ENCODE measurements around the gene PICALM.

PICALM gene

DNA sequence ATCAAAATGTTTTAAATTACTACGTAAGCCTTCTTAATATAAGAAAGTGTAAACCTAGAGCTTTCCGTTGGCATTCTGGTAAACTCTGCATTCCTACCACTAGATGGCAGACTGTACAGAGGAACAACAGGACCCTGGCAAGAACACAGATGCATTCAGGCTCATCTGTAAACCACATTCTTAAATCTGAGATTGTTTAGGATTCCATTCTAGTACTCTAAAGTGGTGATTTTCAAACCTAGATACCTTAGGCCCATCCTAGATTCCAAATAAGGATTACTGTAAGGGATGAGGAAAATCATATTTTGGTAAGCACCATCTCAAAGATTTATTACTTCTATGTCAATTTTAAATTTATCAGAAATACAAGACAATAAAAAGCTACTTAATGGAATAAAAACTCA, 26.9 kb downstream of the PICALM start:
- no peak for TF ChIP-seq GATA3 (IDR thresholded peaks at IDR 0.05; ENCODE audit: low read depth, low read length)
- TF ChIP-seq GATA2 (IDR thresholded peaks at IDR 0.05; ENCODE audit: low read depth, low read length): no peak

DNA sequence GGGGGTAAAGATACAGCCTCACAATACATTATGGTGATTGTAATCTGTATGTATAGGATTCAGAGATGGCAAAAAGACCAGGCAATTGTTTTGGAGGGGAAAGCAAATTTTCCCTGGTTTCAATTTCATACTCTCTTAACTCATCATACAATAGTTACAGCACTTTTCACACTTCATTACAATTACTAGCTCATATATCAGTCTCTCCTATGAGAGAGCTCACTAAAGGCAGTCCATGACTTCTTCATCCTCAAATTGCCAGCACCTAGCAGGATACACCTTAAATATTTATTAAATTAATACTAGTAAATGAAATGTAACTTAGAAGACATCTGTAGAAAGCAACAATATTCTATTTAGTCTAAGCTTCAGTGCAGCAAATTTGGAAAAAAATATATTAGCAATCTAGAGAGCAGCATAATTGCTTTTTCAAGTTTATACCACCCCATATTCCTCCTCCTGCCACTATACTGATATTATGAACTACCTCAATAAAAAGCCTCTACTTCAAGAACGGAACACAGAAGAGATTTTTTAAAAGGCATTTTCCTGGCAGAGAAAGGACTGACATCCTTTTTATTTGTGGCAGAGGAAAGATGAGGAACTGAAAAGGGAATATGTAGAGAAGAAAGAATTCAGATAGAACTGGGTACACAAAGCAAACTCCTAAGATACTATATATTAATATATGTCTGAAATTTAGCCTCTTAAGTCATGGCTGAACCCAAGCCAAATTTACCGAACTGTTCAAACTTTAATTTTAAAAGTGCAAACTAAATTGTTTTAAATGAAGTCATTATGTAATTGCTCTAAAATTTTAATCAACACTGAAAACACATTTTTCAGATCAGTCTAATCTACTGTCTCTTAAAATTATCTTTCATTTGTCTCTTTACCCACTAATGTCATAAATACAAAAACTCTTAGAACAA, 27.7 kb downstream of the PICALM start:
- no peak for TF ChIP-seq GATA2 (IDR thresholded peaks at IDR 0.05; ENCODE audit: low read depth, low read length)
- no peak for TF ChIP-seq GATA3 (IDR thresholded peaks at IDR 0.05; ENCODE audit: low read depth, low read length)

DNA sequence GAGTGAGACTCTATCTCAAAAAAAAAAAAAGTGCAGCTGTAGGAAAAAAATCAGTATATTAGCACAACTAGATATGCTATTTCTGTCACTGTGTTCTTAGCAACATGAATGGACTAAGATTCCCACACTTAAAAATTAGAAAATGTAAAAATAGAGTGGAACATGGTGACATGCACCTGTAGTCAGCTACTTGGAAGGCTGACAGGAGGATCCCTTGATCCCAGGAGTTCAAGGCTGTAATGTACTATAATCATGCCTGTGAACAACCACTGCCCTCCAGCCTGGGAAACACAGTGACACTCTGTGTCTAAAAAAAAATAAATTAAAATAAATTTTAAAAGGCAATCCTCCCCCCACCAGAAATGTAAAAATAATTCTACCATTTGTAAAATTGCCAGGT, 29.8 kb downstream of the PICALM start:
- TF ChIP-seq GATA3 (IDR thresholded peaks at IDR 0.05; ENCODE audit: low read depth, low read length) (no peak), GATA2 (IDR thresholded peaks at IDR 0.05; ENCODE audit: low read depth, low read length) (no peak)

DNA sequence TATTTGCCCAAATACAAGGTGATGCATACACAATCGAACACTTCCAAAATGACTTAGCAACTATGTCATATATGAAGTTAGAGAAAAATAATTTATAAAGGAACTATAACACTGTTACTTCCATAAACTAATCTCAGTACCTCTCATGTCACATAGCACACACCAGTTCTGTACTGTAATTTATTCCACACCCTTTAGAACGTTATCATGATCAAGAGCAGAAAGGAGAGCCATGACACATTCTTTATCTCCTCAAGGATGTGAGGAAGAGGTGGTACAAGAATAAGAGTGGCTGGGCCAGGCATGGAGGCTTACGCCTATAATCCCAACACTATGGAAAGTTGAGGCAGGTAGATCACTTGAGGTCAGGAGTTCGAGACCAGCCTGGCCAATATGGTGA, 31.1 kb downstream of the PICALM start:
- TF ChIP-seq GATA2 (IDR thresholded peaks at IDR 0.05; ENCODE audit: low read depth, low read length): no peak
- no peak for TF ChIP-seq GATA3 (IDR thresholded peaks at IDR 0.05; ENCODE audit: low read depth, low read length)

DNA sequence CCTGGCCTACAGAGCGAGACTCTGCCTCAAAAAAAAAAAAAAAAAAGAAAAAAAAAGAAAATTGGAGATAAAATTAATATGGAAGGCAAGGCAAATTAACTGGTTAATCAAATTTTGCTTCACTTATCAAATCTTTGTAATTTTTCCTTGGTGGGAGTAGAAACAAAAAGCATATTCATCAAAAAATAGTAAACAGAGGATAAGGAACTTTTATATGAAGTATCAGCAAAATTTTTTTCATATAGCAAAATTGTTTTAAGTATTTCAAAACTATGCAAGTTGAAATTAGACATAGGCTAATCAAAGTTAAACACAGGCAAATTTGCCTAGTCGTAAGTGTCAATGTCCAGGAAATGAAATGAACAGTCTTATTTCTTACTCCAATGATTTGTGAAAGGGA, 33.0 kb downstream of the PICALM start:
- TF ChIP-seq GATA2 (IDR thresholded peaks at IDR 0.05; ENCODE audit: low read depth, low read length) (no peak), GATA3 (IDR thresholded peaks at IDR 0.05; ENCODE audit: low read depth, low read length) (no peak)

DNA sequence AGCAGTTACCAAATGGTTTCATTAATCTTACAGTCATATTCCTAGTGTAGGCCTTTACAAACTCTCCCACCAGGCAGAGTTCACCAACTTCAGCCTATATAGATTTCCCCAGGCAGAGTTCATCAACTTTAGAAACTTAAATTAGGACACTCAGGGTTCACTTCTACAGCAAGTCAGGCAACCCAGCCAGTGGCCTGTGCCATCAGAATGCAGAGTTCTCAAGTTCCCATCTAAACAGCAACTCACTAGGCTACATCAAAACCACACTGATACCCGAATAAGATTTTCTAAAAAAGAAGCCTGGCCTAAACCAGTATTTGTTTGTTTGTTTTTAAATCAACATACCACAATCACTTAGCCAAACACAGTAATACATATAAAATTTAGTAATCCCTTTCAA, 33.7 kb downstream of the PICALM start:
- TF ChIP-seq GATA3 (IDR thresholded peaks at IDR 0.05; ENCODE audit: low read depth, low read length) (no peak), GATA2 (IDR thresholded peaks at IDR 0.05; ENCODE audit: low read depth, low read length) (no peak)

DNA sequence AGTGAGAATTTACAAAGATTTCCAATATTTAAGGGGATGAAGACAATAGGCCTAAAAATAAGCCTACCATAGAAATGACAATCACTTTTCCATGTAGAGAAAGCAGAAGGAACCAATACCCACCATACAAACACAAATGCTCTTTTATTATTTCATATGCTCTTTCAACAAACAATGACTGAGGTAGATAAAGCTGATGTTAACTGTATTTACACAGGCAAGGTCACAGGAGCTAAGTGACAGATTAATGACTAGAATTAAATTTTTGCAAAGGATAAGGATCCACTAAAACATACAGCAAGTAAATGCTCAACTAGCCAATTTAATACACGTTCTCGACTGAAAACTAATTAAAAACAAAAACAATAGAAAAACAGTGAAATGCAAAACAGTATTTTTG, 34.2 kb downstream of the PICALM start:
- TF ChIP-seq GATA2 (IDR thresholded peaks at IDR 0.05; ENCODE audit: low read depth, low read length) (no peak), GATA3 (IDR thresholded peaks at IDR 0.05; ENCODE audit: low read depth, low read length) (no peak)

DNA sequence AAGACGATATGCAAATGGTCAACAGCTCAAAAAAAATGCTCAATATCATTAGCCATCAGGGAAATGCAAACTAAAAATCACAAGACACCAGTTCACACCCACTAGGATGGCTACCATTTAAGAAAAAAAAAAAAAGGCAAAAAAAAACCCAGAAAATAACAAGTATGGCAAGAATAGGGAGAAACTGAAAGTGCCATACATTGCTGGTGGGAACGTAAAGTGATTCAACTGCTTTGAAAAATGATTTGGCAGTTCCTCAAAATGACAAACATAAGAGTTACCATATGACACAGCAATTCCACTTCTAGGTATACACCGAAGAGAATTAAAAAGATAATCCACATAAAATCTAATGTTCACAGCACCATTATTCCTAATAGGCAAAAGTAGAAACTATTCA, 47.5 kb downstream of the PICALM start:
- no peak for TF ChIP-seq GATA2 (IDR thresholded peaks at IDR 0.05; ENCODE audit: low read depth, low read length)
- no peak for TF ChIP-seq GATA3 (IDR thresholded peaks at IDR 0.05; ENCODE audit: low read depth, low read length)

DNA sequence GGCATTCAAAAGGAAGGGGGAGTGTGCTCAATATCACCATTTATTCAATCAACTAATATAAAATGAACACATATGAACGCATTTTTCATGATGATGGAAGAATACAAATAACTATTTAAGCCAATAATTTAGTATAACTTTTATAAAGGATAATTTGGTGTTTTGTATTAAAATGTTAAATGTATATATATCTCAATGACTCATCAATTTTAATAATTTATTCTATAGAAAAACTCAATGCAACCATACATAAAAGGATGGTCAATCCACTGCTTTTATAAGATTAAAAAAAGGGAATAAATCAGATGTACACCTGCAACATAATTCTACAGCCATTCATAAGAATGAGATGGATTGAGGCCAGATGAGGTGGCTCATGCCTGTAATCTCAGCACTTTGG, 50.6 kb downstream of the PICALM start:
- no peak for TF ChIP-seq GATA2 (IDR thresholded peaks at IDR 0.05; ENCODE audit: low read depth, low read length)
- no peak for TF ChIP-seq GATA3 (IDR thresholded peaks at IDR 0.05; ENCODE audit: low read depth, low read length)

DNA sequence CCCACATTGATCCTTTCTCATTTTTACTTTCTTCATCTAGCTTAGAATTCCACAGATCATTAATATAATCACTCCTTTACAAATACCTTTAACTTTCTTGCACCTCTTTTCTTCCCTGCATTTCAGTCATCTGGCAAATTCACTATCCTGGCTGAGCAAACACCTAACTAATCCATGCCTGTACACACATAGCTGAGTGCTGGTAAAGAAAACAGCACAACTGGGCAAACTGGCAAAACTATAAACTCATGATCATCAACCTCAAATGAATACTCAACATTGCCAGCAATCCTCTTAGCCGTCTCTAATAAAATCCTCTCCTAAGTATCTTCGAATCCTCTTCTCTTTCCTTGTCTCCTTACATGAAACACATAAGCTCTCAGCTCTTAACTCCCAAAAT, 52.4 kb downstream of the PICALM start:
- TF ChIP-seq GATA2 (IDR thresholded peaks at IDR 0.05; ENCODE audit: low read depth, low read length) (no peak), GATA3 (IDR thresholded peaks at IDR 0.05; ENCODE audit: low read depth, low read length) (no peak)

DNA sequence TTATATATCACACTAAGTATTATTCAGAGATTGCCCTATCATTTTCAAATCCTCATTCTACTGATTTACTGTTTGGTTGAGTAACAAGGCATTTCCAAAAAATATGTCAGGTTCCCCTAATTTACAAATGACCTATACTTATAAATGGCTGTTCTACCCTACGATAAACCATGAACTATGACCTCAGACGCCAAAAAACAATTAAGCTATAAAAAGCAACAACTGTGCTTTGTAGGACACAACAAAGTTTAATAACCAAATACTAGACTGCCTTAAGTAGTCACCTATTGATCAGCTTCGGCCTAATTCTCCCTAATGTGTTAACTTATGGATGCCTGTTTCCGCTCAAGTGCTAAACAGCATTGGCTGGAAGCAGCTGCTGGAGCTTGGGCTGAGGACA, 53.2 kb downstream of the PICALM start:
- no peak for TF ChIP-seq GATA2 (IDR thresholded peaks at IDR 0.05; ENCODE audit: low read depth, low read length)
- TF ChIP-seq GATA3 (IDR thresholded peaks at IDR 0.05; ENCODE audit: low read depth, low read length): no peak

DNA sequence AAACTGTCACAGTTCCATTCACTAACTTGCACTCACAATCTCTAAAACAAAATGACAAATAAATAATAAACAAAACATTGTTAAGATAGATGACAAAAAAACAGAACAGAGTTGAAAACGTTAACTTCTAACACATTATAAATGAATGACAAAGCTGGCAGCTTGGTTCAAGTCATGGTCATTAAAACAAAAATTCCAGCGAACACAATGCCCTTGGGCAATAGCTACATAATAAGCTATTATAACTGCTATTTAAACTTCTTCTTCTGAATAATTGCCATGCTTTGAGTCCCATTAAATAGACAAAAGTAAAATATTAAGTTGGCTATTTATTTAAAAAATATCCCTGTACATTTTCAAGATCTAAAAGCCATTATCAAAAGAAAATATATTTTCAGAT, 54.7 kb downstream of the PICALM start:
- TF ChIP-seq GATA2 (IDR thresholded peaks at IDR 0.05; ENCODE audit: low read depth, low read length): no peak

DNA sequence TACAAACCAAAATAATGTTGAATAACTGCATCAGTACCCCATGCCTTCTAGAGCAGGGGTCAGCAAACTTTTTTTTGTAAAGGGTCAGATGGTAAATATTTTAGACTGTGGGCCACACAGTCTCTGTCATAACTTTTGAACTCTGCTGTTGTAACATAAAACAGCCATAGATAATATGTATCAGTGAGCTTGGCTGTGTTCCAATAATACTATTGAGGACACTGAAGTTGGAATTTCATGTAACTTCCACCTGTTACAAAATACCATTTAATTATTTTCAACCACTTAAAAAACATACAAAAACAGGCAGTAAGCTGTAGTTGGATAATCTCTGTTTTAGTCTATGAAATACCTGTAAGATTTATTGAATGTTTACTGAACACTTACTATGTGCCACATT, 55.2 kb downstream of the PICALM start:
- TF ChIP-seq GATA2 (IDR thresholded peaks at IDR 0.05; ENCODE audit: low read depth, low read length) (no peak), GATA3 (IDR thresholded peaks at IDR 0.05; ENCODE audit: low read depth, low read length) (no peak)

DNA sequence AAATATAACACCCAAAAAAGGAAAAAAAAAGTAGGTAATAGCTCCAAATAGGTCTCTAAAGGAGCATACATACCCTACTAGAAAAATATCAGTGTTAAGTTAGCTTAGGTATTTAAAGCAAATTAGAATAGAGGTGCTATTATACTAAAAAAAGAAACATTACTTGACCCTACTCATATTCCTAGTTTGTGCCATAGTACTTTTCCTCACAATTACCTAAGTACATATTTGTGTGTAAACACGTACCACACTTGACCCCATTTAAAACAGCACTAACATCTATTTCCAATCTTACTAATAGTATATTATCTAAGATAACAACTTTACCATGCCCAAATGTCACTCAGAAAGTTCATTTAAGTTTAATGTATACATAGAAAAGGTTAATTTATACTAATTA, 57.7 kb downstream of the PICALM start:
- TF ChIP-seq GATA3 (IDR thresholded peaks at IDR 0.05; ENCODE audit: low read depth, low read length) (no peak), GATA2 (IDR thresholded peaks at IDR 0.05; ENCODE audit: low read depth, low read length) (no peak)

DNA sequence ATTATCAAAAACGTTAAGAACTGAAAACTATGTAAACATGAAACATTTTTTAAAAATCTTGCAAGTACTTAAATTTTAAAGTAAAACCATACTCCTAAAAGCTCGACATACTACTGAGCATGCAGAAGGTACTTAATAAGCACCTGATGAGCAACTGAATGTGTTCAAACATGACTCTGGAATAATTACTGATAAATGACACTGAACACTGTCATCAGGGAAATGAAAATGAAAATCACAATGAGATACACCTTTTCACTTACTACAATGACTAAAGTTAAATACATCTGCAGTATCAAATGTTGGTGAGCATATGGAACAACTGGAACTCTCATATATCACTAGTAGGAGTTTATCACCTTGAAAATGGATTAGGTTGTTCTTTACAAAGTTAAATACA, 65.2 kb downstream of the PICALM start:
- no peak for TF ChIP-seq GATA3 (IDR thresholded peaks at IDR 0.05; ENCODE audit: low read depth, low read length)
- no peak for TF ChIP-seq GATA2 (IDR thresholded peaks at IDR 0.05; ENCODE audit: low read depth, low read length)

Measured in SH-SY5Y (cell line).